H9 (cell line): ENCODE measurements around the gene NUDT15. TPM values are rescaled to one million over a fixed set of nuclear protein-coding genes. Genes with fewer than 3 reads are reported as not detected.

Source experiments
- DNase-seq: peaks from one replicate; pipeline ENCODE4 v3.0.0-alpha.2; 2017
- H2AFZ ChIP-seq: one replicate; pipeline ENCODE4 v1.6.1; 2013; ENCODE audit warnings: mild to moderate bottlenecking, low read length, control low read depth, moderate library complexity
- H2AK5ac ChIP-seq: 2 replicates; pipeline ENCODE4 v1.6.1; 2013; ENCODE audit warnings: low read length, control low read depth, mixed read lengths; ENCODE audit not compliant: insufficient read length
- H2BK120ac ChIP-seq: one replicate; pipeline ENCODE4 v1.6.1; 2013; ENCODE audit warnings: low read depth, mild to moderate bottlenecking, low read length, control low read depth, inconsistent platforms; ENCODE audit not compliant: poor library complexity, severe bottlenecking
- H2BK12ac ChIP-seq: 2 replicates; pipeline ENCODE4 v1.6.1; 2013; ENCODE audit warnings: low read length, control low read depth, mixed read lengths, low read depth; ENCODE audit not compliant: insufficient read length
- H2BK15ac ChIP-seq: 2 replicates; pipeline ENCODE4 v1.6.1; 2013; ENCODE audit warnings: low read depth, low read length, control low read depth
- H2BK20ac ChIP-seq: one replicate; pipeline ENCODE4 v1.6.1; 2013; ENCODE audit warnings: low read depth, mild to moderate bottlenecking, low read length, control low read depth, inconsistent platforms; ENCODE audit not compliant: poor library complexity, severe bottlenecking
- H2BK5ac ChIP-seq: 2 replicates; pipeline ENCODE4 v1.6.1; 2013; ENCODE audit warnings: low read length, control low read depth, mixed read lengths; ENCODE audit not compliant: insufficient read length
- H3K14ac ChIP-seq: 2 replicates; pipeline ENCODE4 v1.6.1; 2013; ENCODE audit warnings: low read length, control low read depth; ENCODE audit not compliant: insufficient read depth
- H3K18ac ChIP-seq: 2 replicates; pipeline ENCODE4 v1.6.1; 2013; ENCODE audit warnings: low read depth, mild to moderate bottlenecking, mixed read lengths, low read length, control low read depth; ENCODE audit not compliant: insufficient read length
- H3K23ac ChIP-seq: 2 replicates; pipeline ENCODE4 v1.6.1; 2013; ENCODE audit warnings: low read length, control low read depth, mixed read lengths, low read depth; ENCODE audit not compliant: insufficient read length
- H3K23me2 ChIP-seq: 2 replicates; pipeline ENCODE4 v1.6.1; 2013; ENCODE audit warnings: low read depth, mild to moderate bottlenecking, mixed read lengths, low read length, control low read depth; ENCODE audit not compliant: insufficient read length, poor library complexity, severe bottlenecking
- H3K27ac ChIP-seq: 2 replicates; pipeline ENCODE4 v1.5.1; 2013; ENCODE audit warnings: low read length, control low read depth, mixed read lengths, low read depth; ENCODE audit not compliant: insufficient read length
- H3K27me3 ChIP-seq: 2 replicates; pipeline ENCODE4 v1.6.1; 2013; ENCODE audit warnings: low read length, control low read depth, inconsistent platforms; ENCODE audit not compliant: insufficient read depth
- H3K4ac ChIP-seq: 2 replicates; pipeline ENCODE4 v1.6.1; 2013; ENCODE audit warnings: low read depth, mild to moderate bottlenecking, control low read depth, inconsistent platforms, low read length, moderate library complexity
- H3K4me1 ChIP-seq: 2 replicates; pipeline ENCODE4 v1.6.1; 2013; ENCODE audit warnings: low read length, control low read depth, inconsistent platforms; ENCODE audit not compliant: insufficient read depth
- H3K4me2 ChIP-seq: 2 replicates; pipeline ENCODE4 v1.6.1; 2013; ENCODE audit warnings: low read length, control low read depth, mixed read lengths; ENCODE audit not compliant: insufficient read length, insufficient read depth
- H3K56ac ChIP-seq: 2 replicates; pipeline ENCODE4 v1.6.1; 2013; ENCODE audit warnings: low read depth, mild to moderate bottlenecking, mixed read lengths, low read length, control low read depth; ENCODE audit not compliant: insufficient read length
- H3K79me1 ChIP-seq: 2 replicates; pipeline ENCODE4 v1.6.1; 2013; ENCODE audit warnings: low read depth, mild to moderate bottlenecking, moderate library complexity, low read length, control low read depth, inconsistent platforms; ENCODE audit not compliant: insufficient read depth, poor library complexity, severe bottlenecking
- H3K79me2 ChIP-seq: 2 replicates; pipeline ENCODE4 v1.6.1; 2013; ENCODE audit warnings: low read length, control low read depth, inconsistent platforms; ENCODE audit not compliant: insufficient read depth
- H3K9ac ChIP-seq: 2 replicates; pipeline ENCODE4 v1.6.1; 2013; ENCODE audit warnings: low read length, control low read depth, mixed read lengths; ENCODE audit not compliant: insufficient read length; ENCODE audit errors: extremely low read depth
- H3K9me3 ChIP-seq: one replicate; pipeline ENCODE4 v1.6.1; 2013; ENCODE audit warnings: low read depth, low read length, inconsistent platforms; ENCODE audit not compliant: control insufficient read depth
- H3T11ph ChIP-seq: one replicate; pipeline ENCODE4 v1.6.1; 2013; ENCODE audit warnings: mild to moderate bottlenecking, low read length, control low read depth, inconsistent platforms
- H4K20me1 ChIP-seq: one replicate; pipeline ENCODE4 v1.6.1; 2013; ENCODE audit not compliant: control insufficient read depth, insufficient read length, insufficient read depth
- H4K5ac ChIP-seq: 2 replicates; pipeline ENCODE4 v1.6.1; 2013; ENCODE audit warnings: low read depth, mild to moderate bottlenecking, mixed read lengths, low read length, control low read depth; ENCODE audit not compliant: insufficient read length
- H4K8ac ChIP-seq: replicated peaks from 2 replicates; pipeline ENCODE4 v1.6.1; 2013; ENCODE audit warnings: low read length, control low read depth, mixed read lengths, low read depth; ENCODE audit not compliant: insufficient read length
- H4K91ac ChIP-seq: 2 replicates; pipeline ENCODE4 v1.6.1; 2013; ENCODE audit warnings: low read depth, mild to moderate bottlenecking, moderate library complexity, mixed read lengths, low read length, control low read depth; ENCODE audit not compliant: insufficient read length
- H3K27ac Mint-ChIP-seq, 3 experiments: 2 replicates in 2 of 3; 3 replicates in 1 of 3; pipeline ENCODE4 v1.8.0; 2020 to 2021; ENCODE audit warnings: mixed read lengths in 3 of 3, mild to moderate bottlenecking in 1 of 3, moderate library complexity in 1 of 3
- H3K27me3 Mint-ChIP-seq: 2 replicates; pipeline ENCODE4 v1.8.0; 2021; ENCODE audit warnings: low read depth, mild to moderate bottlenecking, moderate library complexity, mixed read lengths
- H3K36me3 Mint-ChIP-seq, 3 experiments: 2 replicates in 2 of 3; 3 replicates in 1 of 3; pipeline ENCODE4 v1.8.0; 2020 to 2021; ENCODE audit warnings: low read depth in 3 of 3, mixed read lengths in 3 of 3; ENCODE audit not compliant: insufficient read depth in 1 of 3
- H3K4me1 Mint-ChIP-seq, 2 experiments: 2 replicates each; pipeline ENCODE4 v1.8.0; 2020; ENCODE audit warnings: mixed read lengths in 2 of 2
- H3K4me3 Mint-ChIP-seq, 2 experiments: 2 replicates in 1 of 2; 3 replicates in 1 of 2; pipeline ENCODE4 v1.8.0; 2020 to 2021; ENCODE audit warnings: mild to moderate bottlenecking in 2 of 2, mixed read lengths in 2 of 2, moderate library complexity in 1 of 2
- H3K9me3 Mint-ChIP-seq, 2 experiments: 2 replicates in 1 of 2; 3 replicates in 1 of 2; pipeline ENCODE4 v1.8.0; 2020; ENCODE audit warnings: mild to moderate bottlenecking in 2 of 2, mixed read lengths in 2 of 2, moderate library complexity in 1 of 2
- CTCF ChIP-seq: fragments of 200-600 bp; sonication (generic); conservative IDR thresholded peaks from 3 replicates; pipeline ENCODE4 v1.8.0; 2021; ENCODE audit warnings: antibody characterized with exemption, mild to moderate bottlenecking
- WGBS: extraction: QIAGEN DNeasy Blood & Tissue Kit; methylation state at CpG from one replicate; pipeline ENCODE4 v1.1.7; 2013; ENCODE audit warnings: missing lambda C conversion rate, low lambda C conversion rate, mixed read lengths; ENCODE audit not compliant: insufficient read length; ENCODE audit errors: extremely low coverage; 5-methylcytosine and 5-hydroxymethylcytosine counted together
- total RNA-seq: library from RNA; stranded (reverse); gene quantifications from 2 replicates; pipeline ENCODE4 v1.2.1, GENCODE V29; 2021

NUDT15 gene
- total RNA-seq, 1 experiment from 2014 or later: 50.5 TPM

GRCh38 chr13:48094781-48095502 lies 57.4 kb downstream of the NUDT15 start, which contains the start of gene MED4:
Gene MED4 (minus strand): TSS chr13:48095104. CDS start chr13:48095078, 26 bp downstream.
- Histone ChIP-seq H3K27me3 (no peaks in the 10 kb centered on the region; the same call in 1 of the 2 replicates), H4K20me1 (no peaks in the 10 kb centered on the region), H3K9ac (peak within 1 kb of the TSS; percentile 94), H3K4me1 (peaks cover 2% of the 10 kb centered on the region; the same call in 1 of the 2 replicates), H3K27ac (no peak within 1 kb of the TSS), H3K9me3 (no peaks in the 10 kb centered on the region), H2AFZ (no peak within 1 kb of the TSS), H4K5ac (no peak within 1 kb of the TSS), H3K14ac (peak within 1 kb of the TSS; percentile 94), H2BK120ac (no peak within 1 kb of the TSS), H2BK5ac (no peak within 1 kb of the TSS), H2BK20ac (no peak within 1 kb of the TSS), H3K56ac (no peak within 1 kb of the TSS), H2BK12ac (no peak within 1 kb of the TSS), H3K4ac (no peak within 1 kb of the TSS), H3K23me2 (no peaks in the 10 kb centered on the region), H4K91ac (no peak within 1 kb of the TSS), H2AK5ac (no peak within 1 kb of the TSS), H3T11ph (no peak within 1 kb of the TSS), H3K23ac (no peak within 1 kb of the TSS), H3K18ac (peak within 1 kb of the TSS; percentile 89), H4K8ac (no peak within 1 kb of the TSS), H3K79me2 (peaks cover 35% of the 10 kb centered on the region), H3K4me2 (peak within 1 kb of the TSS; percentile 96), H2BK15ac (no peak within 1 kb of the TSS), H3K79me1 (no peaks in the 10 kb centered on the region)
- Mint-ChIP-seq H3K36me3 (peaks cover 0 to 4% (median 2%) of the 10 kb centered on the region in 3 experiments; a peak in 3 of 7 replicates), H3K27ac (peak within 1 kb of the TSS; percentile 88 to 99 (median 98)), H3K4me3 (peak within 1 kb of the TSS; percentile 98 to 99), H3K9me3 (peaks cover 2 to 5% of the 10 kb centered on the region in 2 experiments; a peak in 2 of 5 replicates), H3K27me3 (no peaks in the 10 kb centered on the region), H3K4me1 (peaks cover 32 to 36% of the 10 kb centered on the region in 2 experiments)
- peak; percentile 99 for TF ChIP-seq CTCF
- WGBS: no CpG with 5 or more reads among the region's 54 CpGs
- peak; percentile 96 for DNase-seq
